Measurements from ENCODE around the gene SIRT2. TPM values are rescaled to one million over a fixed set of nuclear protein-coding genes. Genes with fewer than 3 reads are reported as not detected.
A peak's percentile ranks its signal among the peaks of the same experiment; 100 is the strongest.

Gene SIRT2
- total RNA-seq, 1 donor from 2014 or later: 45.2 TPM

DNA sequence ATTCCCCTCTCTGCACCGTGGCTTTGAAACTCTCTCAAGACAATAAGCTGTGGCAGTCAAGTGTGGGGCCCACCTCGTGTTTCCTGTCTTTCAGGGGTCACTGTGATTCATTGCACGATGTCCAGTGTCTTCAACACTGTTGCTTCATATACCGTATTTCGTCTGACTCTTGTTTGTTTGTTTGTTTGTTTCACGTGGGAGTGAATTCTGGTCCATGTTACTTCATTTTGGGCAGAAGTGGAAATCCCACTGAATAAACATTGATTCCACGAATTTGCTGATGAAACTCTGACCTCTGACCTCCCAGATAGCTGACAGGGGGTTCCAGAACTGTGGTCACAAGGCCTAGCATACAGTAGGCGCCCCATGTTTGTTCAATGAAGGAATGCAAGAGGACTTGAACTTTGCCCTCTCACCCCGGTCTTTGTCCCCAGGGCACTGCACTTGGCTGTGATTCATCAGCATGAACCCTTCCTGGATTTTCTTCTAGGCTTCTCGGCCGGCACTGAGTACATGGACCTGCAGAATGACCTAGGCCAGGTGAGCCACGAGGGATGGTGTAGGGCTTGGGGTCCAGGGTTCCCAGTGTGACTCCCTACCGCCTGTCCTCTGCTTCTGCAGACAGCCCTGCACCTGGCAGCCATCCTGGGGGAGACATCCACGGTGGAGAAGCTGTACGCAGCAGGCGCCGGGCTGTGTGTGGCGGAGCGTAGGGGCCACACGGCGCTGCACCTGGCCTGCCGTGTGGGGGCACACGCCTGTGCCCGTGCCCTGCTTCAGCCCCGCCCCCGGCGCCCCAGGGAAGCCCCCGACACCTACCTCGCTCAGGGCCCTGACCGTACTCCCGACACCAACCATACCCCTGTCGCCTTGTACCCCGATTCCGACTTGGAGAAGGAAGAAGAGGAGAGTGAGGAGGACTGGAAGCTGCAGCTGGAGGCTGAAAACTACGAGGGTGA lies 5.4 kb upstream of the SIRT2 start:
- no peak overlapping the region for H3K4me3 Mint-ChIP-seq
- H3K27ac Mint-ChIP-seq: no peak overlapping the region
- peaks cover 15% of the 10 kb centered on the region for H3K36me3 Mint-ChIP-seq
- no peaks in the 10 kb centered on the region for H3K9me3 Mint-ChIP-seq
- TF ChIP-seq, protein P1, sequence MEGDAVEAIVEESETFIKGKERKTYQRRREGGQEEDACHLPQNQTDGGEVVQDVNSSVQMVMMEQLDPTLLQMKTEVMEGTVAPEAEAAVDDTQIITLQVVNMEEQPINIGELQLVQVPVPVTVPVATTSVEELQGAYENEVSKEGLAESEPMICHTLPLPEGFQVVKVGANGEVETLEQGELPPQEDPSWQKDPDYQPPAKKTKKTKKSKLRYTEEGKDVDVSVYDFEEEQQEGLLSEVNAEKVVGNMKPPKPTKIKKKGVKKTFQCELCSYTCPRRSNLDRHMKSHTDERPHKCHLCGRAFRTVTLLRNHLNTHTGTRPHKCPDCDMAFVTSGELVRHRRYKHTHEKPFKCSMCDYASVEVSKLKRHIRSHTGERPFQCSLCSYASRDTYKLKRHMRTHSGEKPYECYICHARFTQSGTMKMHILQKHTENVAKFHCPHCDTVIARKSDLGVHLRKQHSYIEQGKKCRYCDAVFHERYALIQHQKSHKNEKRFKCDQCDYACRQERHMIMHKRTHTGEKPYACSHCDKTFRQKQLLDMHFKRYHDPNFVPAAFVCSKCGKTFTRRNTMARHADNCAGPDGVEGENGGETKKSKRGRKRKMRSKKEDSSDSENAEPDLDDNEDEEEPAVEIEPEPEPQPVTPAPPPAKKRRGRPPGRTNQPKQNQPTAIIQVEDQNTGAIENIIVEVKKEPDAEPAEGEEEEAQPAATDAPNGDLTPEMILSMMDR (IDR thresholded peaks at IDR 0.05; ENCODE audit: unreplicated experiment): no peak
- DNase-seq (ENCODE audit: low spot score in 2 of 2, unreplicated experiment in 2 of 2): no peak
- H3K27me3 Mint-ChIP-seq (ENCODE audit: low read depth): no peaks in the 10 kb centered on the region
- H3K4me1 Mint-ChIP-seq: peaks cover 6% of the 10 kb centered on the region

DNA sequence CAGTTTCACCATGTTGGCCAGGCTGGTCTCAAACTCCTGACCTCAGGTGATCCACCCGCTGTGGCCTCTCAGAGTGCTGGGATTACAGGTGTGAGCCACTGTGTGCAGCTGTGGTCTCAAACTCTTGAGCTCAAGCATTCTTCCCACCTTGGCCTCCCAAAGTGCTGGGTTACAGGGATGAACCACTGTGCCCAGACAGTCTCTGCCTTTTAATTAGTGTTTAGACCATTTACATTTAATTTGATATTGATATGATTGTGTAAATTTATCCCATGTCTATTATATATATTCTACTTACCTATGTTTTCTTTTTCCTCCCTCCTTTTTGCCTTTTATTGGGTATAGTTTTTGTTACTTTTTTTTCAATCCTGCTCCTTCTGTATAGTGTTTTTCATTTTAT lies 2.3 kb upstream of the SIRT2 start:
- no peak overlapping the region for H3K27ac Mint-ChIP-seq
- H3K9me3 Mint-ChIP-seq: no peaks in the 10 kb centered on the region
- H3K4me3 Mint-ChIP-seq: no peak overlapping the region
- H3K4me1 Mint-ChIP-seq: peaks cover 15% of the 10 kb centered on the region
- peaks cover 8% of the 10 kb centered on the region for H3K36me3 Mint-ChIP-seq
- no peaks in the 10 kb centered on the region for H3K27me3 Mint-ChIP-seq (ENCODE audit: low read depth)
- no peak for DNase-seq (ENCODE audit: low spot score in 2 of 2, unreplicated experiment in 2 of 2)
- TF ChIP-seq, protein P1 (IDR thresholded peaks at IDR 0.05; ENCODE audit: unreplicated experiment): no peak

DNA sequence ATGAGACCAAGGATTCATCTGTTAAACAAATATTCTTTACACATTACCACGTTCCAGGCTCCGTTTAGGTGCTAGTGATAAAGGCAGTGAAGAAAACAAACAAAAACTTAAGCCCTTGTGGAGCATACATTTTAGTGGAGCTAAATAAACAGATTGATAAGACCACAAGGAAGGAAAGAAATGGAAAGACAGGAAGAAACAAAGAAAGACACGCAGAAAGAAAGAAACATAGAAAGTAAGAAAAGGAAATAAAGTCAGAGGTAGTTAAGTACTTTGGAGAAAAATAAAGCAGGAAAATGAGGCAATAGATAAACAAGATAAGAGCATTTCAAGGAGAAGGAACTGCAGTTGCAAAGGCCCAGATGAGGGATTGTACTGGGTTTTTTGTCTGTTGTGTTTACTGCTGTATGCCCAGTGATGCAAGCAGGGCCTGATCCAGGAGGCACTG lies 1.3 kb upstream of the SIRT2 start:
- peaks cover 15% of the 10 kb centered on the region for H3K4me1 Mint-ChIP-seq
- TF ChIP-seq, protein P1 (IDR thresholded peaks at IDR 0.05; ENCODE audit: unreplicated experiment): no peak
- no peak for DNase-seq (ENCODE audit: low spot score in 2 of 2, unreplicated experiment in 2 of 2)
- peak overlapping the region; percentile 94 for H3K27ac Mint-ChIP-seq
- H3K4me3 Mint-ChIP-seq: peak overlapping the region; percentile 99
- no peaks in the 10 kb centered on the region for H3K9me3 Mint-ChIP-seq
- H3K36me3 Mint-ChIP-seq: peaks cover 8% of the 10 kb centered on the region
- no peaks in the 10 kb centered on the region for H3K27me3 Mint-ChIP-seq (ENCODE audit: low read depth)

DNA sequence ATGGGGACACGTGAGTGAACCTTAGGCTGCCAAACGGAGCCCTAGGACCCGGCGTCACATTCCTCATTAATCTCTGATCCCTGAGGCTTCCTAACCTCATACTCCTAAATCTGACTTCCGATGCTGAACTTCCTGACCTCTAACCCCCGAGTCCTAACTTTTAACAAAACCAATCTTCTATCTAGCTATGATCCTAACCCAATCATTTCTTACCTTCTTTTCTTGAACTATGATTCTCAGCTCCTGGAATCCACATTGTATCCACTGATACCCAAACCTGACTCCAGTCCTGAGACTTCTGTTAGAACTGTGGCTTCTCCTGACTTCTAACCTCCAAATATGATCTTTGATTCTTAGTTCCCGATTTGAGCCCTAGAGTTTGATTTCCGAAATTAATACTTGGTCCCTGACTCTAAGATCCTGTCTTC lies 798 bp upstream of the SIRT2 start:
- Mint-ChIP-seq H3K27ac (peak overlapping the region; percentile 94), H3K27me3 (ENCODE audit: low read depth) (no peaks in the 10 kb centered on the region), H3K9me3 (no peaks in the 10 kb centered on the region)

DNA sequence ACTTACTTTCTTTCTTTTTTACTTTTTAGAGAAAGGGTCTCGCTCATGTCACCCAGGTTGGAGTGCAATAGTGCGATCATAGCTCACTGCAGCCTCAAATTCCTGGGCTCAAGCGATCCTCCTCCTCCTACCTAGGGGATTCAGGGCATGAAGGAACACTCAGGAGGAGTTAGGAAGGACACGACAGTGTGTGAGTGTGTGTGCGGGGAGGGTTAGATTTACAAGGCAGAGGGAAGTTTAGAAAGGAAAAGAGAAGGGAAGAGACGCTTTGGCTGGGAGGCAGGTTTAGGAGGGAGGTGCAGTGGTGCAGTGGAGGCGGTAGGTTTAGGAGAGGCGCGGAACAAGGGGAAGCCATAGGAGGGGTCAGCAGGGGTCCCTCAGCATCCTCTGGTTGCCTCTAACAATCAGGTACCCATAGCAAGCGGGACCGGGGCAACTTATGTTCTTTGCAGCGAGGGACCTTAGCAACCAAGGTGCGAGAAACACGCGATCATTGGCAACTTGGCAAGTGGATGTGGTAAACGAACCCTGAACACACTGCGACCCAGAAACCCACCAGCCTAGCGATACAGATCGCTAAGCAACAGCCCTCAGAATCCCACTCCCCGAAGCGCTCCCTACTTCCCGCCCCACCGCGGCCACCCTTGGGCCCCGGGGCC lies 501 bp downstream of the SIRT2 start:
- Mint-ChIP-seq H3K4me1 (peaks cover 15% of the 10 kb centered on the region), H3K4me3 (peak overlapping the region; percentile 99), H3K27ac (peak overlapping the region; percentile 100), H3K9me3 (no peaks in the 10 kb centered on the region), H3K36me3 (peaks cover 3% of the 10 kb centered on the region), H3K27me3 (ENCODE audit: low read depth) (no peaks in the 10 kb centered on the region)
- no peak for DNase-seq (ENCODE audit: low spot score in 2 of 2, unreplicated experiment in 2 of 2)
- TF ChIP-seq, protein P1 (IDR thresholded peaks at IDR 0.05; ENCODE audit: unreplicated experiment): no peak

More for the DNA sequence above, 798 bp upstream of the SIRT2 start:
- TF ChIP-seq, protein P1 (IDR thresholded peaks at IDR 0.05; ENCODE audit: unreplicated experiment): no peak
- H3K4me1 Mint-ChIP-seq: peaks cover 15% of the 10 kb centered on the region
- H3K4me3 Mint-ChIP-seq: peak overlapping the region; percentile 99
- peaks cover 6% of the 10 kb centered on the region for H3K36me3 Mint-ChIP-seq
- no peak for DNase-seq (ENCODE audit: low spot score in 2 of 2, unreplicated experiment in 2 of 2)
